Measurements from ENCODE around the gene SYT2.

- TF ChIP-seq SRSF1 (optimal IDR thresholded peaks at IDR 0.05; ENCODE audit: low read depth, low read length) (no peak), REST (IDR thresholded peaks at IDR 0.05; ENCODE audit: borderline replicate concordance in 1 of 2, low read depth in 1 of 2, low read length in 2 of 2) (no peak), ZFY (CRISPR knock-in tag; IDR thresholded peaks at IDR 0.05) (no peak), CTCF (CRISPR knock-in tag; IDR thresholded peaks at IDR 0.05) (no peak), PRDM15 (CRISPR knock-in tag; IDR thresholded peaks at IDR 0.05) (no peak), RBM39 (IDR thresholded peaks at IDR 0.05; ENCODE audit: low read depth, low read length, poor library complexity, severe bottlenecking) (no peak)
Observed at GRCh38 chr1:202590975-202591411, 119.3 kb downstream of the SYT2 start.
